Vagina (tissue), 2 donors: ENCODE measurements around the gene PHOX2B.

Experiments used
- POLR2AphosphoS5 ChIP-seq, 2 donors: sonication (generic); formaldehyde crosslinking; IDR thresholded peaks; one replicate each; pipeline ENCODE4 v1.9.0; 2017; ENCODE audit warnings: antibody characterized with exemption in 2 of 2, mild to moderate bottlenecking in 2 of 2, low read depth in 1 of 2; ENCODE audit not compliant: insufficient read depth in 1 of 2
- TF ChIP-seq, protein P1 (sequence below), 3 experiments: fragments of 450-650 bp in 2 of 3; fragments of 200-600 bp in 1 of 3; sonication (generic) in 1 of 3; IDR thresholded peaks; one replicate each; pipeline ENCODE4 v1.5.1; 2017 to 2019; ENCODE audit warnings: antibody characterized with exemption in 3 of 3, mild to moderate bottlenecking in 2 of 3, moderate library complexity in 2 of 3

DNA sequence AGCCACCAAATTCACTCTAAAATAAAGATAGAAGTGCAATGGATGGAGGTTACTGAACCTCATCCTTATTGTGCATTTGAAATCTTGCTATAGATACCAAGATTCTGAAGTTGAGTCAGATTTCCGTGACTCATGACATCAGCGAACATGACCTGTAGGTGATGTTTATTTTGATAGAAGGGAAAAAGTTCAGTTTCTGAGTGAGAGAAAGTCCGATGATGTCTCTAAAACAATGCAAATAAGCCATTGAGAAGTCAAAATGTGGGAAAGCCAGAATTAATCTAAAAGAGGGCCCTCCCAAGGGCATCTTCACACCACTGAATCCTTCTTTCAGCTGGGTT is 20.0 kb downstream of the PHOX2B start:
- TF ChIP-seq, protein P1, sequence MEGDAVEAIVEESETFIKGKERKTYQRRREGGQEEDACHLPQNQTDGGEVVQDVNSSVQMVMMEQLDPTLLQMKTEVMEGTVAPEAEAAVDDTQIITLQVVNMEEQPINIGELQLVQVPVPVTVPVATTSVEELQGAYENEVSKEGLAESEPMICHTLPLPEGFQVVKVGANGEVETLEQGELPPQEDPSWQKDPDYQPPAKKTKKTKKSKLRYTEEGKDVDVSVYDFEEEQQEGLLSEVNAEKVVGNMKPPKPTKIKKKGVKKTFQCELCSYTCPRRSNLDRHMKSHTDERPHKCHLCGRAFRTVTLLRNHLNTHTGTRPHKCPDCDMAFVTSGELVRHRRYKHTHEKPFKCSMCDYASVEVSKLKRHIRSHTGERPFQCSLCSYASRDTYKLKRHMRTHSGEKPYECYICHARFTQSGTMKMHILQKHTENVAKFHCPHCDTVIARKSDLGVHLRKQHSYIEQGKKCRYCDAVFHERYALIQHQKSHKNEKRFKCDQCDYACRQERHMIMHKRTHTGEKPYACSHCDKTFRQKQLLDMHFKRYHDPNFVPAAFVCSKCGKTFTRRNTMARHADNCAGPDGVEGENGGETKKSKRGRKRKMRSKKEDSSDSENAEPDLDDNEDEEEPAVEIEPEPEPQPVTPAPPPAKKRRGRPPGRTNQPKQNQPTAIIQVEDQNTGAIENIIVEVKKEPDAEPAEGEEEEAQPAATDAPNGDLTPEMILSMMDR (IDR thresholded peaks at IDR 0.05) = no peak
- TF ChIP-seq POLR2AphosphoS5 (IDR thresholded peaks at IDR 0.05; ENCODE audit: insufficient read depth in 1 of 2, low read depth in 1 of 2) = no peak
